Measurements from ENCODE around the gene TBC1D12. TPM values are rescaled to one million over a fixed set of nuclear protein-coding genes. Genes with fewer than 3 reads are reported as not detected.
"Not testable (repeated sequence)": the region's sequence is repeated elsewhere in the genome, so short reads cannot be mapped to it uniquely, and the experiment has no call there.

TBC1D12 gene
- total RNA-seq, 1 donor from 2014 or later, result 4.8 TPM

GRCh38 chr10:94521276-94522250 lies 119.2 kb downstream of the TBC1D12 start:
- intact Hi-C loops (cut with micrococcal nuclease), result no loop called here
- no peak for ATAC-seq

DNA sequence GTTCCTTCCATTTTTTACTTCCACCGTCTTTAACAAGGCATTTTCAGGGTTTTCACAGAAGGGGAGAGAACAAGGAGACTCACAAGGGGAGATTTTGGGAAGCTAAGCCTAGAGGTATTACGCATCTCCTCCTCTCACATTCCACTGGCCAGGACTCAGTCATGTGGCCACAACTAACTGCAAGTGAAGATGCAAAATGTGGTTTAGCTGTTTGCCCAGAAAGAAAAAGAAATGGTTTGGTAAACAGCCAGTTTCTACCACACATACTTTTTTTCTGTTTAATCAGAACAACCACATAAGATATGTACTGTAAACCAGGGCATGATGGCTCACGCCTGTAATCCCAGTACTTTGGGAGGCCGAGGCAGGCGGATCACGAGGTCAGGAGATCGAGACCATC lies 121.8 kb downstream of the TBC1D12 start:
- DNase-seq (no peak), ATAC-seq (no peak)
- intact Hi-C loops (cut with micrococcal nuclease), result no loop called here

More at GRCh38 chr10:94521276-94522250, 119.2 kb downstream of the TBC1D12 start:
- DNase-seq, result no peak

GRCh38 chr10:94524711-94525110 lies 122.4 kb downstream of the TBC1D12 start:
- ATAC-seq, result no peak
- intact Hi-C loops (cut with micrococcal nuclease), result no loop called here
- DNase-seq, result no peak

DNA sequence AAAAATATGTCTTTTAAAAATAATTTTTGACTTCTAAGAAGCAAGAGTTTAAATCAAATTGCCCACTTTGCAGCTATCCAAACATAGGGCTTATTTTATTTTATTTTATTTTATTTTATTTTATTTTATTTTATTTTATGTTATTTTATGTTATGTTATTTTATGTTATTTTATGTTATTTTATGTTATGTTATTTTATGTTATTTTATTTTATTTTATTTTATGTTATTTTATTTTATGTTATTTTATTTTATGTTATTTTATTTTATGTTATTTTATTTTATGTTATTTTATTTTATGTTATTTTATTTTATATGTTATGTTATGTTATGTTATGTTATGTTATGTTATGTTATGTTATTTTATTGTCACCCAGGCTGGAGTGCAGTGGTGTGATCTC lies 129.2 kb downstream of the TBC1D12 start:
- ATAC-seq; intact Hi-C loops (cut with micrococcal nuclease); DNase-seq: not testable (repeated sequence)

GRCh38 chr10:94533027-94533426 lies 130.7 kb downstream of the TBC1D12 start:
- ATAC-seq (no peak), DNase-seq (no peak)

DNA sequence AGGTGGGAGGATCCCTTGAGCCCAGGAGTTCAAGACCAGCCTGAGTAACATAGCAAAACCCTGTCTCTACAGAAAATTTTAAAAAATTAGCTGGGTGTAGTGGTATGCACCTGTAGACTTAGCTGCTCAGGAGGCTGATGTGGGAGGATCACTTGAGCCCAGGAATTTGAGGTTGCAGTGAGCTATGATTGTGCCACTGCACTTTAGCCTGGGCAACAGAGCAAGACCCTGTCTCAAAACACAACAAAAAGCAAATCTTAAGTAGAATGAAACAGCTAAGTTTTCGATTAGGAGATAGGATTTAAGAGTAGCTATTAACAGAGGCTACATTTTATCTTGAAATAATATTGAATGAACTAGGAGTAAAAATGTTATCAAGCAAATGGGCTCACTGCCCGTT lies 139.9 kb downstream of the TBC1D12 start:
- DNase-seq; intact Hi-C loops (cut with micrococcal nuclease); ATAC-seq: not testable (repeated sequence)

More at GRCh38 chr10:94533027-94533426, 130.7 kb downstream of the TBC1D12 start:
- intact Hi-C loops (cut with micrococcal nuclease), result no loop called here

DNA sequence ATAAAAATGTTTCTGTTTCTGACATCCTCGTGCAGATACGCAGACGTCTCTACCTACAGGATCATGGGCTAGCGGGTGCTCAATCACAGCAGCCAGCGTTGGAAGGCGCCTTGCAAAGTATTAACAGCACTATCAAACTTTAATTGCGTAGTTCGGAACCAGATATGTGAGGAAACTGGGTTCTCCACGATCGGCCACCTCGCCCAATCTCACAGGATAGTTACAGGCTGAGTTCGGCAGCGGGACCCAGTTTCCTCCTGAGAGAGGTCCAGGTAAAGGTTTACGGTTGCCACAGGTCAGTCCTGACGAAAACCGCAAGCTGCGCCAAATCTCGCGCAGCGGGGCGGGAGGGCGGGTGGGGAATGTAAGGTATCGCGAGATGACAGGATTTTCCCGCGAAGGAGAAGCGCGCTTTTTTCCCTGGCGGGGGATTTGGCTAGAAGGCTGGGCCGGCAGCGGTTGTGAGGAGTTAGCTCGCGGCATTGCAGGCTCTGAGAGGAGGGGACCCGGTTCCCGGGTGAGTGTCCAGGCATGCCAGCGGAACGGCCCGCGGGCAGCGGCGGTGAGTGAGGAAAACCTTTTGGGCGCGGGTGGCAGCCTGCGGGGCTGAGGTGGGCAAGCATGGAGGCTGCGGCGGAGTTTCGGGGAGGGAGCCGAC lies 143.2 kb downstream of the TBC1D12 start, which contains the start of gene HELLS:
Gene HELLS, plus strand, starts transcription at position 398 of the 658 bp plus-strand sequence. Its CDS starts 134 bp downstream, at position 532.
- peak; percentile 93 for ATAC-seq
- intact Hi-C loops (cut with micrococcal nuclease), result no loop called here
- DNase-seq, result peak; percentile 81

DNA sequence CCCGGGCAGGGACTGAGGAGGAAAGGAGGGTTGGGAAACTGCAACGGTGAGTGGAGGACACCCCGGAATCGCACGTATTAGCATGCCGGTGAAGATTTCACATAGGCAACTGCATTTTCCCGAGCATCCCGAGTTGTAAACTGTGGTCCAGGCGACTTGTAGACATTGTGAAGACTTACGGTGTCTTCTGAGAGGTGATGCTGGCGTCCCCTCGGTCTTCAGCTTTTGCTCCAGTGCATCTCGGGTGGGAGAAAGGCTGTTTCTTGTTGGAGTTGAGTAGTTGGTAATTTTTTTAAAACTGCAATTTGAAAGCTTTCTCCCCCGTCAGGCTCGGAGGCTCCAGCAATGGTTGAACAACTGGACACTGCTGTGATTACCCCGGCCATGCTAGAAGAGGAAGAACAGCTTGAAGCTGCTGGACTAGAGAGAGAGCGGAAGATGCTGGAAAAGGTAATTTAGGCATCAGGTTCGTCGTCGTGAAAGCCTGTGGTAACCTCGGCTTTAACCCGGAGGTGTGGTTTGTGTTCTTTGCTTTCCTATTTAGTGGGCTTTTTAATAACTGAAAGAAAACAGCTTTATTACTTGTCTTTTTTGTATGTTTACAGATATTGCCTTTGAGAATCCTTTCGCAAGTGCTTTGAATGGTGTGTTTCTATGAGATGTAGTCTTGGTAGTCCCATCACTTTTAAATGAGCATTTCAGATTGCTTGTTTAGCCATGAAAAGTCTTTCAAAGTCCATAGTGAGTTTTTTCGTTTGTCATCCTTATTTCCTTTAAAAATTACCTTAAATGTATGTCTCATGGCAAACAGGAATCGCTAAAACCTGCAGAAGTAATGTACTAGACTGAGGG lies 143.9 kb downstream of the TBC1D12 start:
- intact Hi-C loops (cut with micrococcal nuclease), result no loop called here
- DNase-seq (no peak), ATAC-seq (peak; percentile 17)

DNA sequence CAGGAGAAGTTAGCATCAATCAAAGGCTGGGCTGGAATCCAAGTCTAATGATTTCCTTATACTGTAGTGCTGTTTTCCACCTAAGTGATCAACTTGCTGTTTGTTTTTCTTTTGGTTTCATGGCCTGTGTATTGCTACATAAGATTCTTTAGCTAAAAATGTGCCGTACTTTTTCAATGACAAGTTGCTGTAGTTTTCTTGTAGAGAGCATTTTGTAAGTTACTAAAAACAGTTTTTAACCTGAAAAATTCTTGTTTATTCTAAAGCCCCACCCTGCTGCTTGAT lies 144.5 kb downstream of the TBC1D12 start:
- intact Hi-C loops (cut with micrococcal nuclease), result no loop called here
- DNase-seq (no peak), ATAC-seq (no peak)

DNA sequence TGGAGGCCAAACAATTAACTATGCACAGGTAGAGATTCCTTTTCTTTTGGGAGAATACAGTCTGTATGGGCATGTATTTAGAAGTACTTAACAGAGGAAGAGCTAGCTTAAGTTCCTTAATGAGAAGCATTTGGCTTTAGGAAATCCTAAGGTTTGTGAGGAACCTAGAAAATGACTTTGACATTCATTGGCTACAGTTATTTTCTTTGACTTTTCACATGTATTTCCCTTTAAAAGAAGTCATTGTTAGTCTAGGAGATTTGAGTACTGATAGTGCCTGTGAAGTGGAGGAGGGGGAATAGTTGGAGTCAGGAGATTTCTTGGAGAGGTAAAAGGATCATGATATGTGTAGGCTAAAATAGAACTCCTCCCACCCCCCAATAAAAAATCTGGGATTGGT lies 146.9 kb downstream of the TBC1D12 start:
- intact Hi-C loops (cut with micrococcal nuclease), result no loop called here
- ATAC-seq, result no peak
- no peak for DNase-seq

DNA sequence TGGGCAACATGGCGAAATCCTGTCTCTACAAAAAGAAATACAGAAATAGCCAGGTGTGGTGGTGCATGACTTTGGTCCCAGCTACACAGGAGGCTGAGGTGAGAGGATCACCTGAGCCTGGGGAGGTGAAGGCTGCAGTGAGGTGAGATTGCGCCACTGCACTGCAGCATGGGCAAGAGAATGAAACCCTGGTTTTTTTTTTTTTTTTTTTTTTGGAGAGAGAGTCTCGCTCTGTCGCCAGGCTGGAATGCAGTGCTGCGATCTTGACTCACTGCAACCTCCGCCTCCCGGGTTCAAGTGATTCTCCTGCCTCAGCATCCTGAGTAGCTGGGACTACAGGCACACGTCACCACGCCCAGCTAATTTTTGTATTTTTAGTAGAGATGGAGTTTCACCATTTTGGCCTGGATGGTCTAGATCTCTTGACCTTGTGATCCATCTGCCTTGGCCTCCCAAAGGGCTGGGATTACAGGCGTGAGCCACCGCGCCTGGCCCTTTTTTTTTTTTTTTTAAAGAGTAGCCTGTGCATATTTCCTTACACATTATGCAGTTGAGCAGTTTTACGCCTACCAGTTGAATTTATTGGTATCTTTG lies 165.5 kb downstream of the TBC1D12 start:
- DNase-seq; ATAC-seq; intact Hi-C loops (cut with micrococcal nuclease): not testable (repeated sequence)

DNA sequence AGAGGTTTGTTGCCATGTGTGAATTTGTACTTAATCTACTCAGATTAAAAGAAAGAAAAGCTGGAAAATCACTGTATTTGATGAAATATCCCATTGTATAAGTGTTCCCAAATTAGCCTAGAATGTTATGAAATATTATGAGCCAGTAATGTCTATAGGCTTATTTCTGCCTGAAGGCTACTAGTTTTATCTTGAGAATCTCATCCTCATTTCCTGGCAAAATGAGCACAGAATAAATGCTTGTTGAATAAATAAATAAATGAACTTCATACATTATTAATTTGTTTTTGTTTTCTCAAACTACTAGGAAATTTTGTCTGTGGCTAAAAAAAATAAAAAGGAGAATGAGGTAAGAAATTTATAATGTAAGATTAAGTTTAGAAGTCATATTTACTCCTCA lies 168.7 kb downstream of the TBC1D12 start:
- no peak for DNase-seq
- intact Hi-C loops (cut with micrococcal nuclease), result no loop called here
- ATAC-seq, result no peak

GRCh38 chr10:94571528-94571927 lies 169.2 kb downstream of the TBC1D12 start:
- DNase-seq, result no peak
- ATAC-seq, result no peak
- intact Hi-C loops (cut with micrococcal nuclease), result no loop called here

DNA sequence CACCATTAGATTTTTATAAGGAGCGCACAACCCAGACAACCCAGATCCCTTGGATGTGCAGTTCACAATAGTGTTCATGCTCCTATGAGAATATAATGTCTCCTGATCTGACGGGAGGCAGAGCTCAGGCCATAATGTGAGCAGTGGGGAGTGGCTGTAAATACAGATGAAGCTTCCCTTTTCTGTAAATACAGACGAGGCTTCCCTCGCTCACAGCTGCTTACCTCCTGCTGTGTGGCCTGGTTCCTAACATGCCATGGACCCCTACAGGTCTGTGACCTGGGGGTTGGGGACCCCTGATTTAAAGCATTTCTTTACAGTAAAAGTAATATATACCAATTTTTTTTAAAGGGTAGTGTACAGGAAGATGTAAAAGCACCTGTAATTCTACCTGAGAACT lies 176.4 kb downstream of the TBC1D12 start:
- DNase-seq, result no peak
- ATAC-seq, result no peak
- intact Hi-C loops (cut with micrococcal nuclease), result no loop called here

- no peak for ATAC-seq
- no peak for DNase-seq
- intact Hi-C loops (cut with micrococcal nuclease), result no loop called here
Observed at GRCh38 chr10:94583124-94583523, 180.8 kb downstream of the TBC1D12 start.

All from left ventricle myocardium superior (tissue), 1 donor.